K562 (cell line): ENCODE measurements around the gene PHLDB3. TPM values are rescaled to one million over a fixed set of nuclear protein-coding genes. Genes with fewer than 3 reads are reported as not detected.

Experiments used
- ADNP ChIP-seq: fragments of 200-800 bp; sonication (Bioruptor generic); IDR thresholded peaks from 2 replicates; pipeline ENCODE4 v1.6.1; 2016; ENCODE audit warnings: missing genetic modification characterization, missing compliant biosample characterization
- ARID1B ChIP-seq: fragments of 450-650 bp; IDR thresholded peaks from 2 replicates; pipeline ENCODE4 v1.6.1; 2016; ENCODE audit warnings: antibody characterized with exemption, mild to moderate bottlenecking, inconsistent platforms
- BCOR ChIP-seq: fragments of 450-650 bp; IDR thresholded peaks from 2 replicates; pipeline ENCODE4 v1.6.1; 2016
- DACH1 ChIP-seq: fragments of 450-650 bp; IDR thresholded peaks from 2 replicates; pipeline ENCODE4 v1.6.1; 2018; ENCODE audit not compliant: partially characterized antibody
- EGR1 ChIP-seq: fragments of 450-650 bp; conservative IDR thresholded peaks from 2 replicates; pipeline ENCODE4 v1.6.1; 2017; ENCODE audit warnings: mild to moderate bottlenecking
- FOSL1 ChIP-seq: fragments of 200-800 bp; sonication (Bioruptor generic); conservative IDR thresholded peaks from 2 replicates; pipeline ENCODE4 v1.6.1; 2016; ENCODE audit warnings: missing genetic modification characterization, missing compliant biosample characterization
- FOXP1 ChIP-seq: sonication (generic); formaldehyde crosslinking; IDR thresholded peaks from 2 replicates; pipeline ENCODE4 v1.8.0; 2022; ENCODE audit warnings: mild to moderate bottlenecking, missing genetic modification reagents
- HDAC2 ChIP-seq: fragments of 450-650 bp; IDR thresholded peaks from 2 replicates; pipeline ENCODE4 v1.6.1; 2016; ENCODE audit warnings: mild to moderate bottlenecking
- HDGF ChIP-seq: fragments of 450-650 bp; IDR thresholded peaks from 2 replicates; pipeline ENCODE4 v1.6.1; 2016
- JUND ChIP-seq, 2 experiments: IDR thresholded peaks; 2 replicates in 1 of 2; 3 replicates in 1 of 2; pipeline ENCODE4 v1.6.1; 2011; ENCODE audit warnings: borderline replicate concordance in 2 of 2, low read depth in 2 of 2, low read length in 2 of 2, improper control_type of control experiment in 1 of 2, missing biosample characterization in 1 of 2, missing genetic modification characterization in 1 of 2, missing genetic modification reagents in 1 of 2
- KDM1A ChIP-seq, 2 experiments: fragments of 450-650 bp; IDR thresholded peaks; 2 replicates each; pipeline ENCODE4 v1.6.1; 2016; ENCODE audit warnings: mild to moderate bottlenecking in 2 of 2
- MYNN ChIP-seq, 2 experiments: sonication (generic); formaldehyde crosslinking in 1 of 2; IDR thresholded peaks; 2 replicates each; pipeline versions ENCODE4 v1.5.0 to v1.6.1; 2016 to 2020; ENCODE audit warnings: antibody characterized with exemption in 1 of 2, missing genetic modification reagents in 1 of 2
- NFIC ChIP-seq: fragments of 450-650 bp; IDR thresholded peaks from 2 replicates; pipeline ENCODE4 v1.6.1; 2017; ENCODE audit warnings: mild to moderate bottlenecking, inconsistent platforms
- POLR2AphosphoS2 ChIP-seq: IDR thresholded peaks from 2 replicates; pipeline ENCODE4 v1.6.1; 2012; ENCODE audit warnings: low read length, improper control_type of control experiment
- PRMT5 ChIP-seq: sonication (generic); formaldehyde crosslinking; IDR thresholded peaks from 2 replicates; pipeline ENCODE4 v1.5.0; 2020; ENCODE audit warnings: missing genetic modification reagents
- RBM22 ChIP-seq: fragments of 200-400 bp; formaldehyde crosslinking; IDR thresholded peaks from 2 replicates; pipeline ENCODE4 v1.6.1; 2018; ENCODE audit warnings: low read length, low read depth; ENCODE audit not compliant: poor library complexity, severe bottlenecking
- RBM25 ChIP-seq: fragments of 200-400 bp; formaldehyde crosslinking; IDR thresholded peaks from 2 replicates; pipeline ENCODE4 v1.6.1; 2018; ENCODE audit warnings: low read length, low read depth, moderate library complexity; ENCODE audit not compliant: severe bottlenecking
- RCOR1 ChIP-seq, 2 experiments: IDR thresholded peaks; 2 replicates each; pipeline ENCODE4 v1.6.1; 2012; ENCODE audit warnings: low read depth in 2 of 2, low read length in 2 of 2, borderline replicate concordance in 1 of 2, improper control_type of control experiment in 1 of 2
- SMARCA5 ChIP-seq: fragments of 450-650 bp; IDR thresholded peaks from 2 replicates; pipeline ENCODE4 v1.6.1; 2016
- STAT5A ChIP-seq: IDR thresholded peaks from 2 replicates; pipeline ENCODE4 v1.6.1; 2012; ENCODE audit warnings: low read length, inconsistent platforms, borderline replicate concordance
- TARDBP ChIP-seq: fragments of 450-650 bp; IDR thresholded peaks from 2 replicates; pipeline ENCODE4 v1.6.1; 2016
- TFE3 ChIP-seq: fragments of 450-650 bp; formaldehyde crosslinking; IDR thresholded peaks from 2 replicates; pipeline ENCODE4 v1.4.0; 2020; ENCODE audit warnings: mild to moderate bottlenecking, mixed read lengths
- TSC22D4 ChIP-seq: fragments of 450-650 bp; IDR thresholded peaks from 2 replicates; pipeline ENCODE4 v1.6.1; 2016; ENCODE audit warnings: missing genetic modification characterization, missing biosample characterization, control low read depth
- ZMIZ1 ChIP-seq, 2 experiments: fragments of 150-350 bp in 1 of 2; IDR thresholded peaks; 2 replicates each; pipeline ENCODE4 v1.6.1; 2012 to 2016; ENCODE audit warnings: low read depth in 2 of 2, low read length in 2 of 2, mild to moderate bottlenecking in 1 of 2, moderate library complexity in 1 of 2
- ZNF133 ChIP-seq: fragments of 250-450 bp; sonication (Bioruptor Pico); IDR thresholded peaks from 2 replicates; pipeline ENCODE4 v1.4.0; 2020; ENCODE audit warnings: mild to moderate bottlenecking
- ZNF436 ChIP-seq: fragments of 250-450, 450-650 bp; sonication (Bioruptor Pico); formaldehyde crosslinking; IDR thresholded peaks from 2 replicates; pipeline ENCODE4 v1.7.0; 2020; ENCODE audit warnings: mild to moderate bottlenecking
- ZNF445 ChIP-seq: fragments of 250-450 bp; sonication (Bioruptor Pico); IDR thresholded peaks from 2 replicates; pipeline ENCODE4 v1.4.0; 2020; ENCODE audit warnings: low read depth, mild to moderate bottlenecking, moderate library complexity
- ZNF644 ChIP-seq: fragments of 200-800 bp; sonication (Bioruptor generic); IDR thresholded peaks from 2 replicates; pipeline ENCODE4 v1.6.1; 2016; ENCODE audit warnings: low read depth, missing genetic modification characterization, missing compliant biosample characterization
- polyA plus RNA-seq, 8 experiments: library from polyadenylated mRNA; depleted of rRNA in 4 of 8; stranded (reverse) in 5 of 8; unstranded in 3 of 8; fragments of >200 nt; fragmentation: Nextera tagmentation in 2 of 8; fragmentation: Illumina TruSeq in 1 of 8; extraction: Ambion mirVana in 2 of 8; extraction: Trizol in 1 of 8; gene quantifications; 2 replicates each; pipeline versions ENCODE4 v1.2.1 to v1.2.3, GENCODE V29; 2011 to 2014; ENCODE audit warnings: inconsistent platforms in 1 of 8, missing spikeins in 1 of 8
- total RNA-seq, 7 experiments: library from RNA; depleted of rRNA in 6 of 7; stranded (reverse); fragments of >200 nt in 6 of 7; fragmentation: Illumina TruSeq in 2 of 7; extraction: Trizol in 2 of 7; gene quantifications; 2 replicates each; pipeline versions ENCODE4 v1.2.1 to v1.2.3, GENCODE V29; 2011 to 2021; ENCODE audit warnings: low replicate concordance in 1 of 7

The PHLDB3 gene
- total and polyA plus RNA-seq, 9 of the 15 experiments (the other 6 are each of a cell fraction or from before 2014, with no cell fraction given) = 0.04 to 23.5 (median 3.9) TPM

DNA sequence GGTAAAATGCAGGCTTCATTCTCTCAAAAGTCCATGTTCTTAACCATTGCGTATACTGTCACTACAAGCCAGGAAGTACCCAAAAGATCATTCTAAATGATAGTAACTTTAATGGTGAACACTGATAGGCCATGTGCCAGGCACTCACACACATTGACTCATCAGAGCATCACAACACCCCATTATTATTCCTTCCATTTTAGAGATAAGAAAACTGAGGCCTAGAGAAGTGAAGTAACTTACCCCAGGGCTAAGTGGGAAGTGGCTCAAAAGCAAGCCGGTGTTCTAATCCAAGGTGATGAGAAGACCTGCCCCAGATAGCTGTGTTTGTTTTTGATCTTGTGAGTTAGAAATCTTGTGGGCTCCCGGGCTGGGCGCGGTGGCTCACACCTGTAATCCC is 1.4 kb upstream of the PHLDB3 start (continued):
- no peak for TF ChIP-seq ZMIZ1 (IDR thresholded peaks at IDR 0.05; ENCODE audit: low read depth in 2 of 2, low read length in 2 of 2)
- no peak for TF ChIP-seq ZNF436
- TF ChIP-seq EGR1 = no peak
- peak; percentile 39 for TF ChIP-seq DACH1
- TF ChIP-seq POLR2AphosphoS2 = no peak
- TF ChIP-seq ZNF445 (CRISPR knock-in tag) = no peak
- no peak for TF ChIP-seq RBM22
- TF ChIP-seq NFIC = peak; percentile 71
- TF ChIP-seq TSC22D4 = no peak
- peak in 1 of 2 experiments; percentile 46; a peak in 1 of 4 replicates for TF ChIP-seq RCOR1 (IDR thresholded peaks at IDR 0.05; ENCODE audit: borderline replicate concordance in 1 of 2, low read depth in 2 of 2, low read length in 2 of 2)
- TF ChIP-seq ZNF133 (CRISPR knock-in tag) = no peak
- peak; percentile 40; the same call in 1 of the 2 replicates for TF ChIP-seq SMARCA5
- TF ChIP-seq TFE3 = no peak
- peak; percentile 74 to 82 for TF ChIP-seq KDM1A (IDR thresholded peaks at IDR 0.05)
- TF ChIP-seq JUND (IDR thresholded peaks at IDR 0.05; ENCODE audit: borderline replicate concordance, low read depth, low read length) = peak; percentile 45; the same call in 1 of the 2 replicates
- TF ChIP-seq JUND (tag; IDR thresholded peaks at IDR 0.05; ENCODE audit: borderline replicate concordance, low read depth, low read length) = no peak
- TF ChIP-seq STAT5A = no peak
- TF ChIP-seq ADNP = peak; percentile 91
- peak; percentile 91 for TF ChIP-seq BCOR
- peak; percentile 47; the same call in 1 of the 2 replicates for TF ChIP-seq HDAC2
- peak; percentile 94 for TF ChIP-seq RBM25
- TF ChIP-seq HDGF = no peak
- no peak for TF ChIP-seq ZNF644
- no peak for TF ChIP-seq PRMT5 (CRISPR knock-in tag)
- TF ChIP-seq MYNN (IDR thresholded peaks at IDR 0.05) = no peak
- no peak for TF ChIP-seq MYNN (CRISPR knock-in tag; IDR thresholded peaks at IDR 0.05)
- TF ChIP-seq FOXP1 (CRISPR knock-in tag) = no peak
- TF ChIP-seq TARDBP = no peak
- TF ChIP-seq FOSL1 (tag) = peak; percentile 86
- peak; percentile 16; the same call in 1 of the 2 replicates for TF ChIP-seq ARID1B
